Brain pericyte (primary cell): ENCODE measurements around the gene ITPRIPL1.
"Not testable (repeated sequence)": the region's sequence is repeated elsewhere in the genome, so short reads cannot be mapped to it uniquely, and the experiment has no call there.

Experiments used
- DNase-seq: peaks from one replicate; pipeline ENCODE4 v3.0.0-alpha.2; 2012; ENCODE audit warnings: low read depth, low spot score

The ITPRIPL1 gene

GRCh38 chr2:96325041-96325883 lies at the start of gene ITPRIPL1:
Gene ITPRIPL1 (plus strand): TSS chr2:96325317. CDS start chr2:96325840, 523 bp downstream.
- no peak for DNase-seq

GRCh38 chr2:96276787-96277499 lies 48.2 kb upstream of the ITPRIPL1 start:
- DNase-seq = no peak

DNA sequence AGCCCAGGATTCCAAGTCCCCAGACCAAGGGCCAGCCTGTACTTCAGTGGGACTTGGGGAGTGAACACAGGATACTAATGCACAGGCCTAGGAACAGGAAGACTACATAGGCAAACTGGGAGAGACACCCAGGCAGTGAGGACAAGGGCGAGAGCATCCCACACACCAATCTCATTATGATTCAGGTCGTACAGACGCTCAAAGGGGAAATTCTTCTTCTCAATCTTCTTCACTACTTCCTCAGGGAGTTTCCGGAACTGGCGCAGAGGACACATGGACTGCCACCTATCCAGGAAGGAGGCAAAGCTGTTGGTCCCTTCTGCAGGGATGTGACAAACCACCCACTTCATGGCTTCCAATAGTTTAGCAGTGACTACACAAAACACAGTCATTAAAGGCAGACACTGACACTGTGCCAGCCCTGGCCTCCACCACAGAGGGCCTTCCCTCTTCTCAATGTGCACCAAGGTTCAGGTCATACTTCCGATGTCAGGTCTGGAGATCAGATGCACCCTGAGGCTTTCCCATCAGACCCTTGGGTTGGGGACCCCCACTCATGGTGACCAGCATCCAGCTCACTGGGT lies 37.8 kb upstream of the ITPRIPL1 start:
- no peak for DNase-seq

DNA sequence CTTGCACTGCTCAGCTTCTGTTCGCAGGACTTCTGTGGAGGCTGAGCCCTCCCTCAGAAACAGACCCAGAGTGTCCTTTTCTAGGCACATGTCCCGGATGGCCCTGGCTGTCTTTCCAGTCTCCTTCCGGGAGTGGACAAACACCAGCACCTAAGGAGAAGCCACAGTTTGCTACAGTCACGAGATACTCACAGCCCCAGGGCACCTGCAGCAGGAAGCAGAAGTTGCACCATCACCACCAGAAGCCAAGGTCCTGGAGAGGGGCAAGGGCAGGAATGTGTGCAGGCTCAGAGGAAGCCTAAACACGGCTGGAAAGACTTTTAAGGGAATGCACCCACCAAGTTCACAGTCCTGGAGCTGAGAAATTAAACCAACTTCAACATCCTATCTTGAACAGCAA lies 33.4 kb upstream of the ITPRIPL1 start:
- no peak for DNase-seq

- not testable (repeated sequence) for DNase-seq
These were observed 30.8 kb upstream of the ITPRIPL1 start for GRCh38 chr2:96294271-96294670.

DNA sequence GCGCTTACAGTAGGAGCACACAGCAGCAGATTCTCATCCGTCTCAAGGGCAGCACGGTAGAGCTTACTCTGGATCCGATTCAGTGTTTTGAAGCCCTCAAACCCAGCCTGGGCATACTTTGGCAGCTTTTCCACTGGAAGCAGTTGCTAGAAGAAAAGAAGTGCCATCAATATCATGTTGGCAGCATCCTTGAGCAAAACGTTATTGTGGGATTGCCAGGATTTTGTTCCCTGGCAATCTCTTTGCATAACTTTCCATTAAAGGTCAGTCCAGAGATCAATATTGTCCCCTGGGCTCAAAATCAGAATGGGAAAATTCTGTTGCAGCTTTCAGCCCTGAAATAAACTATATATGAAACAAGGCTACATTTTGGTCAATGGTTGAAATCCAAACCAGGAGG lies 28.2 kb upstream of the ITPRIPL1 start:
- no peak for DNase-seq

- no peak for DNase-seq
These were observed 23.3 kb upstream of the ITPRIPL1 start for GRCh38 chr2:96301865-96302264.

DNA sequence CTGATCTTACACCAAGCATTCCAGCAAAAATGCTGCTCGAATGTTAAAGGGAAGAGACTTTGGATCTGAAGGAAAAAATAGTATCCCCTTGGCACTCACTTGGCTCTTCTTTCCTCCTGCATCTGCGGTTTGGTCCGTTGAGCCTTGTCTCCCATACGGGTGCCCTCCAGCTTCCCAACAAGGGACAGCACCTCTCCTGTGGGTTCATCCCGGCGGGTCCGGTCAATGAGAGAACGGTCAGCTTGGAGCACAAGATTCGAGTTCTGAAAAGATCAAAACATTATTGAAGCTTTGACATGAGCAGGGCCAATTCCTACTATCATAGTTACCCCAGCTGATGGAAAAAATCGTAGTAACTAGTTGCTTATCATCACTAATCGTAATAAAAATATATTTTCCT lies 20.5 kb upstream of the ITPRIPL1 start:
- no peak for DNase-seq

DNA sequence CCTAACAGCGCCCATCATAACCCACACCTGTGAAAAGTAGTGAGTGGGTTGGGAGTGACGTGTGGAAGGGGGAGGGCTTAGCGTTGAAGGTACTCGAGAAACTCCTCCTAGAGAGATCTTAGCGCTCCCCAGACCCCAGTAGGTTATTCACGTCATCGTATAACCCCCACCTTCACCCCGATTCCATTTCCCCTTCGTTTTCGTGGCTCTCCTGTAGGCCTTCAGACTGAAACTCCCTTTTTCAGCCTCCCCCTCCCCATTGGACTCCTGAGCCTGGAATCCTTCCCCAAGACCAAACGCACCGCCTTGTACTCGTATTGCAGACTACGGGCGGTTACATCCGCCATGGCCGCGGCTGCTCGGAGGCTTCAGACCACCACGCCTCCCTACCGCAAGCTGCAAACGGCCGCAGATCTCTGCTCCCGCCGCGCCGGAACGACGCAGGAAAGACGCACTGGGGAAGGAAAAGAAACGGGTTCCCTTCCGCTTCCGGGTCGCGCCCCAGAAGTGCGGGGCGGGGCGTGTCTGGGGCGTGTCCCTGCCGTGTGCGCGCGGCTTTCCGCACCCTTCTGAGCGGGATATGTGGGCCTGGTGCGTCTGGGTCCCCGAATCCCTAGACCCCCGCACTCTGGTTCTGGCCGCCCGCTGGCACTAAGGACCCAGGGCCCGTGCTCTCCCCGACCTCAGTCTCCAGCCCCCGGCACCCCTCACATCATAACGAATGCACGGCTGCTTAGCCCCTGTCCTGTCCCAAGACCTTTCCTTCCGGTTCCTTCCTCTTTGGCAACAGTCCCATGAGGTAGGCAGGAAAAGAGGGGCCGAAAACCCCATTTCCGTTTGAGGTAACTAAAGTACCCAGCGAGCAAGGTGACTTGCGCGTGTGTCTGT lies 19.8 kb upstream of the ITPRIPL1 start, which contains the start of gene SNRNP200:
SNRNP200 (minus strand) TSS at position 456 of the 888 bp plus-strand sequence; CDS start at position 347, 109 bp downstream.
- peak; percentile 16 for DNase-seq

- DNase-seq = no peak
These were observed 19.2 kb upstream of the ITPRIPL1 start for GRCh38 chr2:96305979-96306308.

- no peak for DNase-seq
These were observed 18.7 kb upstream of the ITPRIPL1 start for GRCh38 chr2:96306370-96306769.

DNA sequence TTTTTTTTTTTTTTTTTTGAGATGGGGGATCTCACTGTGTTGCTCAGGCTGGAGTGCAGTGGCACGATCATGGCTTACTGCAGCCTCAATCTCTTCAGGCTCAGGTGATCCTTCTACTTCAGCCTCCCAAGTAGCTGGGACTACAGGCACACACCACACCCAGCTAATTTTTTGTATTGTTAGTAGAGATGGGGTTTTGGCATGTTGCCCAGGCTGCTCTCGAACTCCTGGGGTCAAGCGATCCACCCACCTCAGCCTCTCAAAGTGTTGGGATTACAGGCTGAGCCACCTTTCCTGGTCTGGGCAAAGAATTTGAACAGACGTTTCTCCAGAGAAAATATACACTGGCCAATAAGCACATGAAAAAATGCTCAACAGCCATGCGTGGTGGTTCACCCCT lies 16.9 kb upstream of the ITPRIPL1 start:
- no peak for DNase-seq

- no peak for DNase-seq
These were observed 10.1 kb upstream of the ITPRIPL1 start for GRCh38 chr2:96315005-96315399.

GRCh38 chr2:96315400-96316071 lies 9.6 kb upstream of the ITPRIPL1 start:
- DNase-seq = no peak

DNA sequence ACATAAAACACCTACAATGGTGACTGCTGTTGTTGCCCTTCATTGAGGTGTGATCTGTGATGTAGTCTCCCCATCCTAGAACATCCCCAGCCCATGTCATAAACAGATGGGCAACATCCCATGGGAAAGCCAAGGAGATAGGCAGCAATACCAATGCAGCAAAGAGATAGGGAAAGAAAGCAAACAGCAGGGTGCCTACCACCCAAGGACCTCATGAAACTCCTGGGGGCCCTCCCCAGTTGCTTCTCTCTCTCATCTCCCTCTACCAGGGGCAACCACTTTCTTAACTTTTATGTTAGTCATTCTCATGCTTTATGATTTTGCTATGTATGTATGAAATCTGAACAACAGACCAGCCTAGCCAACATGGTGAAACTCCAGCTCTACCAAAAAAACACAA lies 8.1 kb upstream of the ITPRIPL1 start:
- DNase-seq = no peak

- DNase-seq = no peak
These were observed 7.5 kb upstream of the ITPRIPL1 start for GRCh38 chr2:96317584-96317997.

DNA sequence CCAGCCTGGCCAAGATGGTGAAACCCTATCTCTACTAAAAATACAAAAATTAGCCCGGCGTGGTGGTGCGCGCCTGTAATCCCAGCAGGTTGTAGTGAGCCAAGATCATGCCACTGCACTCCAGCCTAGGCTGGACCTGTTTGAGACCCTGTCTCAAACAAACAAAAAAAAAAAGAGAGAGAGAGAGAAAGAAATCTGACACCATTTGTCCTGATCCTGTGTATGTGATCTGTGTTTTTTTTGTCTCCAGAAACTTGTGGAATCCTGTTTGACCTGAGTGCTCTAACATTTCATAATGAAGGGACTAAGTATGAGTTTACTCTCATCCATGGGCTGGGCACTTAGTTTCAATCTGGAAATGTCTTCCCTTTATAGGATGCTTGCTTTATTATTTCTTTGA lies 6.4 kb upstream of the ITPRIPL1 start:
- DNase-seq = no peak

GRCh38 chr2:96319396-96319795 lies 5.7 kb upstream of the ITPRIPL1 start:
- no peak for DNase-seq

DNA sequence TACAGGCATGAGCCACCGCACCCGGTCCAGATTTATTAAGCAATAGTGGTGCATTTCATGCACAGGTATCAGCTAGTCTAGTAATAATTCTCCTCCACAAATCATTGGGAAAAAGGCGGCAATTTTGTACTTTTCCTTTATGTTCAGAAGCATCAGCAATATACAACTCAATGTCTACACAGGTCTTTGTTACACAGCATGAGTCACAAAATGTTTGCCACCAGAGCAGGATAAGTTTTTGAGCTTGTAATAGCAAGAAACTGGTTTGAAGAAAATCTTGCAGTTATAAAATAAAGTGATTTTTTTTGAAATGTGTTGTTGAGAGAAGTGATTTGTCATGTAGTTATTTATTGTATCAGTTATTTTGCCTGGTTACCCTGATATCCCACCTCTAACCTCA lies 4.8 kb upstream of the ITPRIPL1 start:
- no peak for DNase-seq

- DNase-seq = no peak
These were observed 4.1 kb upstream of the ITPRIPL1 start for GRCh38 chr2:96320728-96321622.
